ENCODE results near the gene AKT3.

The AKT3 gene

DNA sequence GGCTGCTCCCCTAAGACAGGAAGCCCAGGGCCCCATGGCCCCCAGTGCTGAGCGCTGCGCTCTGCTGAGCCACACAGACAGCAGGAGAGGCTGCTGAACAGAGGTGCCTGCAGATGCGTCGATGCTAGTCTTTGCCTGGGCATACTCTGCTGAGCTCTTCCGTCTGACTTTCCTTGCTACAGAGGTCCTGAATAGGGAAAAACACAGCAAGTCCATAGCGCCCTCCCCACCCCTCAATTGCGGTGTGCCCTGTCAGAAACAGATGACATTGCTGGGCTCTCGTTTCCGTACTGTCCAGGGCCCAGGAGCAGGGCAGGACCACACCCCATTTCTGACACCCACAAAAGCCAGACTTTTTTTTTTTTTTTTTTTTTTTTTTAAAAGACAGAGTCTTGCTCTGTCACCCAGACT lies 341.7 kb downstream of the AKT3 start:
- no peak for DNase-seq (ENCODE audit: low read depth)
- H3K4me3 ChIP-seq (ENCODE audit: low read depth, low read length) = no peak overlapping the region
- TF ChIP-seq CTCF (IDR thresholded peaks at IDR 0.05; ENCODE audit: insufficient read depth, low read depth, low read length, missing control alignments) = no peak

- H3K4me3 ChIP-seq (ENCODE audit: low read depth, low read length) = no peak overlapping the region
- TF ChIP-seq CTCF (IDR thresholded peaks at IDR 0.05; ENCODE audit: insufficient read depth, low read depth, low read length, missing control alignments) = no peak
- DNase-seq (ENCODE audit: low read depth) = no peak
These were observed 342.3 kb downstream of the AKT3 start for GRCh38 chr1:243507672-243508302.

DNA sequence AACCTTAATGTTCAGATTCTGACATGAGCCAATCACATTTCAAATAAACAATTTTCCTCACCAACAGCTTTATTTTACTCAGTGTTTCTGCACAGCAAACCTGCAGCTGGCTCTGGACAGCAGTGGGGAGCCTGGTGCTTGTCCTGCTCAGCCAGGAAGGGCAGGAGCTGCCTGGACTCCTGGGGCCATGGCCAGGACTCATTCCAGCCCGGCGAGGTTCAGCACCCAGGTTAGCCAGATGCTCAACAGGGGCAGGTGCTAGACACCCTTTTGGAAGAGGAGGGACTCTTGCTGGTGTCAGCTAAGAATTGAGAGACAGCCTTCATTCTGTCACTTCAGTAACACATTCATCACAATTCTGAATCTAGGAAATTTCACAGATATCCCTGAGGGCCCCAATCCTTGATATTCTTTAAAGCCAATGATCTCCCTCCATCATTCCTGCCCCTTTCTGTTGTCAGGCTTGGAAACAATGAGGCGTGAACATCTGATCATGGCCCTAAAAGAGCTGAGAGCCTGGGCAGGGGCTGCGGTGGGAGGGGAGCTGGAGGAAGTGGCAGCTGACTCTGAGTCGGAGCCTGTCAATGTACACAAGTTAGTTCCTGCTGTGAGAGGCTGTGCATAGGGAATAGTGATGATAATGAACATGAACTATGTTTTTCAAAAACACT lies 342.9 kb downstream of the AKT3 start:
- TF ChIP-seq CTCF (IDR thresholded peaks at IDR 0.05; ENCODE audit: insufficient read depth, low read depth, low read length, missing control alignments) = no peak
- no peak overlapping the region for H3K4me3 ChIP-seq (ENCODE audit: low read depth, low read length)
- DNase-seq (ENCODE audit: low read depth) = no peak

DNA sequence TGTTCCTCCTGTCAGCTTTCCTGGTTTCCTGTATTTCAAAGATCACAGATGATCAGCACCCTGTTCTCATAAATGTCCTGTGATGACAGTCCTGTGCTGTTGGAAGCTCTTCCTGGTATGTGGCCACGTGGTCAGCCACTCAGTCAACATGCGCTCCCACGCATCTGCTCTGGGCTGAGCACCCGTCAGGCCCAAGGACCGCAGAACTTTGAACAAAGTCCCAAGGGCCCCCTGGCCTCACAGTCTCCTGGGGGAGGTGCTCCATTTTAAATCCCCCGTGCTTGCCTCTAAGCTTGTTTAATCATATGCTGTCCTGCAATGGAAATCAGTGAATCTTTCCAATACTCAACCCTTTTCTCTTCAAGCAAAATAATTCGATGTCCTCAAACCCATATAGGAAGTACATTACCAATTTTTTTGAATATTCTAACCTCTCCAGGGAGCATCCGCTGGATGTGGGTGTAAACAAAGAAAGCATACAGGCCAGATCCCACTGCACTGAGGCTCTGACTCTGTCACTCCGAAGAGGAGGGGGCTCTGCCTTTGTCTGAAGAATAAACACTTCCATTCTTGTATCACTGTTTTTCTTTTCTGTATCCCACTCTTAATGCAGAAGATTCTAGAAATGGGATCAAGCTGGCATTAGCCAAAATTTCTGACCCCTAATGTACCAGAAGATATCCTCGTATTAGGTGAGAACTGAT lies 343.9 kb downstream of the AKT3 start:
- DNase-seq (ENCODE audit: low read depth) = peak; percentile 14

GRCh38 chr1:243503155-243503554 lies 346.9 kb downstream of the AKT3 start:
- TF ChIP-seq CTCF (IDR thresholded peaks at IDR 0.05; ENCODE audit: insufficient read depth, low read depth, low read length, missing control alignments) = no peak
- H3K4me3 ChIP-seq (ENCODE audit: low read depth, low read length) = no peak overlapping the region
- no peak for DNase-seq (ENCODE audit: low read depth)

More for the DNA sequence above, 343.9 kb downstream of the AKT3 start:
- TF ChIP-seq CTCF (IDR thresholded peaks at IDR 0.05; ENCODE audit: insufficient read depth, low read depth, low read length, missing control alignments) = no peak
- H3K4me3 ChIP-seq (ENCODE audit: low read depth, low read length) = no peak overlapping the region

DNA sequence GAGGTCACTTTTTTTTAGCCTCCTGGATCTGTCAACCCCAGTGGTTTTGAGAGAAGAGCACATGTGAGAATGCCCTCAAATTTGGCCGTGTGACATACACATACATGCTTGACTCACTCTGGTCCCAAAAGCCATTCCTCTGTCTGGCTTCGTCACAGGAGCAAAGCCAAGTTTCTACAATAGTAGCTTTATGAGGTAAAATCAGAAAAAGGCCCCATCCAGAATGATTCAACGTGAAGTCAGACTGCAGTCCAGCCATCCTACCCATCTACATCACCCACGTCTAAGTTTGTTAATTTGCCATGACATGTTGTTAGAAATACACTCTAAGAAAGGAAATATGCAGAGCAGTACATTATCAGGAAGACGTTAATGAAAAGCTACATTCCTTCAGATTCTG lies 349.0 kb downstream of the AKT3 start:
- no peak overlapping the region for H3K4me3 ChIP-seq (ENCODE audit: low read depth, low read length)
- no peak for DNase-seq (ENCODE audit: low read depth)
- TF ChIP-seq CTCF (IDR thresholded peaks at IDR 0.05; ENCODE audit: insufficient read depth, low read depth, low read length, missing control alignments) = no peak
